Measurements from ENCODE around the gene MATN4.

DNA sequence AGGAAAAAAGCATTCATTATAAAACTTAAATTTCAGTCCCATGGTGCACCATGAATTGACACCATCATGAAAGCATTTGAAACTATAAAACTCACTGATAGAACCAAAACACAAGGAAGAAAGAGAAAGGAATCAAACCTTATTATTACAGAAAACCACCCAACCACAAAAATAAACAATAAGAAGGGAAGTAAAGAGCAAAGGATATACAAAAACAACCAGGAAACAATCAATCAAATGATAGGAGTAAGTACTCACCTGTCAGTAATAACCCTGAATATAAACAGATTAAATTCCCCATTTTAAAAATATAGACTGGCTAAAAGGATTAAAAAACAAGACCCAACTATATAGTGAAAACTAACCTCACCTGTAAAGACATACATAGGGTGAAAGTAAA, 59.5 kb downstream of the MATN4 start:
- TF ChIP-seq, protein P1, sequence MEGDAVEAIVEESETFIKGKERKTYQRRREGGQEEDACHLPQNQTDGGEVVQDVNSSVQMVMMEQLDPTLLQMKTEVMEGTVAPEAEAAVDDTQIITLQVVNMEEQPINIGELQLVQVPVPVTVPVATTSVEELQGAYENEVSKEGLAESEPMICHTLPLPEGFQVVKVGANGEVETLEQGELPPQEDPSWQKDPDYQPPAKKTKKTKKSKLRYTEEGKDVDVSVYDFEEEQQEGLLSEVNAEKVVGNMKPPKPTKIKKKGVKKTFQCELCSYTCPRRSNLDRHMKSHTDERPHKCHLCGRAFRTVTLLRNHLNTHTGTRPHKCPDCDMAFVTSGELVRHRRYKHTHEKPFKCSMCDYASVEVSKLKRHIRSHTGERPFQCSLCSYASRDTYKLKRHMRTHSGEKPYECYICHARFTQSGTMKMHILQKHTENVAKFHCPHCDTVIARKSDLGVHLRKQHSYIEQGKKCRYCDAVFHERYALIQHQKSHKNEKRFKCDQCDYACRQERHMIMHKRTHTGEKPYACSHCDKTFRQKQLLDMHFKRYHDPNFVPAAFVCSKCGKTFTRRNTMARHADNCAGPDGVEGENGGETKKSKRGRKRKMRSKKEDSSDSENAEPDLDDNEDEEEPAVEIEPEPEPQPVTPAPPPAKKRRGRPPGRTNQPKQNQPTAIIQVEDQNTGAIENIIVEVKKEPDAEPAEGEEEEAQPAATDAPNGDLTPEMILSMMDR (IDR thresholded peaks at IDR 0.05): no peak
- no peak for TF ChIP-seq POLR2A (IDR thresholded peaks at IDR 0.05)
